GM12892 (cell line): ENCODE results near the gene RIN1.
"Not testable (repeated sequence)": the region's sequence is repeated elsewhere in the genome, so short reads cannot be mapped to it uniquely, and the experiment has no call there.

ENCODE experiments used
- DNase-seq: peaks from one replicate; pipeline ENCODE4 v3.0.0; 2011; ENCODE audit not compliant: insufficient read length
- FAIRE-seq: peaks from 2 replicates; lab custom pipeline; 2011; peaks lifted over from hg19 to GRCh38; lab: Jason Lieb, UNC
- POLR2A ChIP-seq: IDR thresholded peaks from 2 replicates; pipeline ENCODE4 v1.6.1; 2011; ENCODE audit warnings: low read depth, low read length, control low read depth
- POLR2AphosphoS5 ChIP-seq: IDR thresholded peaks from 2 replicates; pipeline ENCODE4 v1.6.1; 2011; ENCODE audit warnings: low read depth, low read length, control low read depth
- TAF1 ChIP-seq: IDR thresholded peaks from 2 replicates; pipeline ENCODE4 v1.6.1; 2011; ENCODE audit warnings: low read depth, mild to moderate bottlenecking, control low read depth, low read length, borderline replicate concordance

RIN1 gene

GRCh38 chr11:66311965-66312548 lies 24.2 kb downstream of the RIN1 start:
- TF ChIP-seq TAF1 (no peak), POLR2AphosphoS5 (no peak), POLR2A (no peak)
- peak; percentile 93 for DNase-seq
- peak; percentile 99 for FAIRE-seq

- FAIRE-seq (no peak), DNase-seq (no peak)
- no peak for TF ChIP-seq POLR2AphosphoS5
- no peak for TF ChIP-seq POLR2A
- TF ChIP-seq TAF1 = no peak
Measured at GRCh38 chr11:66311470-66311964, 24.7 kb downstream of the RIN1 start.

DNA sequence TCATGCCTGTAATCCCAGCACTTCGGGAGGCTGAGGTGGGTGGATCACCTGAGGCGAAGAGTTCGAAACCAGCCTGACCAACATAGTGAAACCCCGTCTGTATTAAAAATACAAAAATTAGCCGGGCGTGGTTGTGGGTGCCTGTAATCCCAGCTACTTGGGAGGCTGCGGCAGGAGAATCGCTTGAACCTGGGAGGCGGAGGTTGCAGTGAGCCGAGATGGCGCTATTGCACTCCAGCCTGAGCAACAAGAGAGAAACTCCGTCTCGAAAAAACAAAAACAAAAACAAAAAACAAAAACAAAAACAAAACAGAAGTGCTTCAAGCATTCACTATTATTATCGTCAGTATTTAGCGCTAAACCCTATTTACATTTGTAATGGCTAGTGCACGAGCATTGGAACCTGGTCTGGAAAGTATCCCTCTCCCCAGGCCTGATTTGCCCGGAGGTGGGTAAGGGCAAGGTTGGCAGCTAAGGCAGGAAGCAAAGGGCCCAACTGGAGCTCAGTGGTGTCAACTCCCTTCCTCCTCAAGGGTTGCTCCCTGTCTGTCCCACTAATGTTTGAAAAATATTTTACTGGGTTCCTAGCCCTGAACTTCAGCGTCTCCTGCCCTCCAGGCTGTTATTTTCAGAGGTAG lies 25.3 kb downstream of the RIN1 start:
- not testable (repeated sequence) for FAIRE-seq, DNase-seq

DNA sequence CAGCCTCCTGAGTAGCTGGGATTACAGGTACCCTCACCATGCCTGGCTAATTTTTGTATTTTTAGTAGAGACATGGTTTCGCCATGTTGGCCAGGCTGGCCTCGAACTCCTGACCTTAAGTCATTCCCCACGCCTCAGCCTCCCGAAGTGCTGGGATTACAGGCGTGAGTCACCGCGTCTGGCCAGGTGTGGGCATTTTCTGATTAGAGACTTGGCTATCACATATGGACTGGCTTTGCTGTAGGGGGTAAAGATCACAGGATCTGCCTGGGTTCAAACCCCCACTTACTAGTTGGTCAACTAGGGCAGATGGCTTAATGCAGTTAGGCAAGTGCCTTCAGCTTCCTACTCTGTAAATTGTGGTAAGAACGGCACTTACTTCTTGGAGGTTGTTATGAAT lies 25.9 kb downstream of the RIN1 start:
- no peak for DNase-seq
- no peak for FAIRE-seq
- TF ChIP-seq POLR2AphosphoS5 = no peak
- TF ChIP-seq TAF1 = no peak
- TF ChIP-seq POLR2A = no peak

- TF ChIP-seq POLR2AphosphoS5 = no peak
- no peak for TF ChIP-seq TAF1
- TF ChIP-seq POLR2A = no peak
- FAIRE-seq (no peak), DNase-seq (no peak)
Measured at GRCh38 chr11:66309475-66309874, 26.8 kb downstream of the RIN1 start.

GRCh38 chr11:66302656-66303055 lies 33.6 kb downstream of the RIN1 start:
- TF ChIP-seq POLR2AphosphoS5 (no peak), TAF1 (no peak), POLR2A (no peak)
- DNase-seq (no peak), FAIRE-seq (no peak)

DNA sequence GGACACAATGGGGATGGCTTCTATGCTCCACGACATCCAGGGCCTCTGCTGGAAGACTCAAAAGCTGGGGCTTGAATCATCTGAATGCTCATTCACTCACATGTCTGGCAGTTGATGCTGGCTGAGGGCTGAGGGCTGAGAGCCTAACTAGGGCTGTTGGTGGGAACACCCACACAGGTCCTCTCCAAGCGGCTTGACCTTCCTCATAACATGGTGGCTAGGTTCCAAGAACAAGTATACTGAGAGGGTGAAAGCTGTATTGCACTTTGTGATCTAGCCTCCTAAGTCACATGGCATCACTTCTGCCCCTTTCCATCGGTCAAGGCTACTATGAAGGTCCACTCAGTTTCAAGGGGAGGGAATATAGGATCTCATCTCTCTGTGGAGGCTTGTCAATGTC lies 37.0 kb downstream of the RIN1 start:
- FAIRE-seq = no peak
- DNase-seq = no peak
- no peak for TF ChIP-seq TAF1
- no peak for TF ChIP-seq POLR2AphosphoS5
- TF ChIP-seq POLR2A = no peak

- TF ChIP-seq POLR2AphosphoS5 (no peak), TAF1 (no peak), POLR2A (no peak)
- FAIRE-seq (no peak), DNase-seq (no peak)
Measured at GRCh38 chr11:66297610-66298009, 38.6 kb downstream of the RIN1 start.

GRCh38 chr11:66294626-66295620 lies 41.3 kb downstream of the RIN1 start:
- no peak for TF ChIP-seq POLR2AphosphoS5
- TF ChIP-seq TAF1 = no peak
- no peak for TF ChIP-seq POLR2A
- DNase-seq = no peak
- no peak for FAIRE-seq

GRCh38 chr11:66293777-66294625 lies 42.2 kb downstream of the RIN1 start:
- FAIRE-seq = no peak
- no peak for TF ChIP-seq POLR2A
- no peak for TF ChIP-seq POLR2AphosphoS5
- no peak for TF ChIP-seq TAF1
- no peak for DNase-seq

DNA sequence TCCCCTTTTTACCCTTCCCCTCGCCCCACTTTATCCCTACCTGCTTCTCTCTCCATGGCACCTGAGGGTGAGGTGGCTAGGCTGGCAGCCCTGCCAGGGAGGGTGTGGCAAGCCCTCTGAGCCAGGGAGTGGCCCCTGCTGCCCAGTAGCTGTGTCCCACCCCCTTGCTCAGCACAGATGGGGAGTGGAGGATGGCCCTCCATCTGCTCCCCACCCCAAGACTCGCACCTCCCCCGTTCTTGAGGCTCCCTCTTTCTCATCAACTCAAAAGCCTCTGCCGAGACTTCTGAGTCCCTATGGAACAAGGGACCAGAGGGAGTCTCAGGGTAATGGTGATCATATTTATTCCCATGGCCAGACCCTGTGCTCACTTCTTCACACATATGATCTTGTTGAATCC lies 42.9 kb downstream of the RIN1 start:
- DNase-seq (no peak), FAIRE-seq (no peak)
- TF ChIP-seq POLR2A (no peak), TAF1 (no peak), POLR2AphosphoS5 (no peak)
